GM21619 (cell line): ENCODE data around the gene CMBL.
A peak's percentile ranks its signal among the peaks of the same experiment; 100 is the strongest.
"Not testable (repeated sequence)": the region's sequence is repeated elsewhere in the genome, so short reads cannot be mapped to it uniquely, and the experiment has no call there.

ENCODE experiments used
- ATAC-seq: cut with Tn5 transposase; IDR thresholded peaks from one replicate; pipeline ENCODE4 v1.9.1; 2021; ENCODE audit not compliant: unreplicated experiment

The CMBL gene

DNA sequence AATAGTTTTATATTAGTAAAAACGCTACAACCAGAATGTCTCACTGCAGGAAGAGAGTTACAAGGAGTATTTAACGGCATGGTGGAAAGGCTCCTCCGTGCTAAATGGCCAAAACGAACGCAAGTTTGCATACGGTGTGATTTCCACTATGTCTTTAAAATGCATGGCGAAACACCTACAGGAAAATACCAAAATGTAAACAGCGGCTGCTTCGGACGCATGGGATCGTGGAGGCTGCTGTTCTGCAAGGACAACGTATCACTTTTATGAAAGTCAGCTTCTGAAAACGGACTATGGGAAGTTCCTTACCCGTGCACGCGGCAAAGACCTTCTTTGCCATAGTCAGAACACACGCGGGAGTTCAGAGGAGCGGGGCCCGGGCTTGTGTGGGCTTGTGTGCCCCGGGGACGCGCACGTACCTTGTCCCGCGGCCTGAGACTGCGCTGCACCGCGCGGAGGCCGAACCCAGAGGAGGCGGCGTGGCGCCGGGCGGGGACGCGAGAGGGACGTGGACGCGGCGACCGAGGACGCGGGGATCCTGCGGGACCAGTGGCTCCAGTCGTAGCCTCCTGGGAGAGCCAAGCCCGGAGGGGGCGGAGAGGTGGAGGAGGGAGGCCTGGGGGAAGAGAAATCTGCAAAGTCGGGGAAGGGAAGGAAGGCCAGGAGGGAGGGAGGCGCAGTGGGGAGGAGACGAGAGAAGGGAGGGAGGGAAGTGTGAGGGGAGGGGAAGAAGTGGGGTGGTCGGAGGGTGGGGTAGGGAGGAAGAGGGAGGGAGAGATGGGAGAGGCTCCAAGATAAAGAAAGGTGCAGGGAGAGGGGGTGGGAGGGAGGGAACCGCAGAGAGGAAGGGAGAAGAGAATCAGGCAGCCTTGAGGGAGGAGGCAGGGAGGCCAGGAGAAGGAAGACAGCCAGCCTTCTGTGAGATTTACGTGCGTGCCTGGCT is at the start of gene CMBL:
CMBL (minus strand) TSS at position 697 of the 943 bp plus-strand sequence. CDS start 17,140 bp downstream, outside the sequence.
- peak; percentile 82 for ATAC-seq

DNA sequence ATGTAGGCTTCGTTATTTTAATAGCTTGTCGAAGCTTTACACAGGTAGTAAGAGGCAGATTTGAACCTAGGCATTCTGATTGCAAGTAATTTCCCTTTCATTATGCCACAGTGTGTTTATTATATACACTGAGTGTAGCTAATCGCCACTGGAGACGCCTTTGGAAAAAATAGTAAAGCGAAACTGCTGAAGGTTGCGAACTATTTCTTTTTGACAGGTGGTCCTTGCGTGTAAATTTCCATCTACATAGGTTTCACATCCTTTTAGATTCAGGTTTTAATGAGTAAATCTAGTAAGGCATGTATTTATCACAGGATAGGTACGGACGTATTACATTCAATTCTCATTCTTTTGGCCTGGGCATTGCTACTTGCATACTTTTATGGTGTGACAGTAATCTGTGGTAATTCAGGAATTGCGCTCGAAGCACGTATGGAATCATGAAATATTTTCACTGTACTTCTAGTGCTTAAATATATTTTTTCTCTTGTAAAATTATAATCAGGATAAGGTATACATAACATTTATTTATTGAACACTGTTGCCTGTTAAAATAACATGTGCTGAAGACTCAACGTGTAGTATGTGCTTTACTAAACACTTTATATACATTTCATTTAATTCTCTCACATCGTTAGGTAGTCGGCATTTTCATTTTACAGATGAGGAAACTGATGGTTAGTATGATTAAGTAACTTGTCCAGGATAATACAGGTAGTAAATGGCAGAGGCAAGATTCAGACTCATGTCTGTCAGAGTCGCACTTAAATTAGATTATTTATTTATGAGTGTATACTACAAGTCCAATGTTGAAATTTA is 47.6 kb upstream of the CMBL start:
- ATAC-seq = no peak

- peak; percentile 27 for ATAC-seq
Observed at GRCh38 chr5:10354048-10354872, 46.6 kb upstream of the CMBL start.

DNA sequence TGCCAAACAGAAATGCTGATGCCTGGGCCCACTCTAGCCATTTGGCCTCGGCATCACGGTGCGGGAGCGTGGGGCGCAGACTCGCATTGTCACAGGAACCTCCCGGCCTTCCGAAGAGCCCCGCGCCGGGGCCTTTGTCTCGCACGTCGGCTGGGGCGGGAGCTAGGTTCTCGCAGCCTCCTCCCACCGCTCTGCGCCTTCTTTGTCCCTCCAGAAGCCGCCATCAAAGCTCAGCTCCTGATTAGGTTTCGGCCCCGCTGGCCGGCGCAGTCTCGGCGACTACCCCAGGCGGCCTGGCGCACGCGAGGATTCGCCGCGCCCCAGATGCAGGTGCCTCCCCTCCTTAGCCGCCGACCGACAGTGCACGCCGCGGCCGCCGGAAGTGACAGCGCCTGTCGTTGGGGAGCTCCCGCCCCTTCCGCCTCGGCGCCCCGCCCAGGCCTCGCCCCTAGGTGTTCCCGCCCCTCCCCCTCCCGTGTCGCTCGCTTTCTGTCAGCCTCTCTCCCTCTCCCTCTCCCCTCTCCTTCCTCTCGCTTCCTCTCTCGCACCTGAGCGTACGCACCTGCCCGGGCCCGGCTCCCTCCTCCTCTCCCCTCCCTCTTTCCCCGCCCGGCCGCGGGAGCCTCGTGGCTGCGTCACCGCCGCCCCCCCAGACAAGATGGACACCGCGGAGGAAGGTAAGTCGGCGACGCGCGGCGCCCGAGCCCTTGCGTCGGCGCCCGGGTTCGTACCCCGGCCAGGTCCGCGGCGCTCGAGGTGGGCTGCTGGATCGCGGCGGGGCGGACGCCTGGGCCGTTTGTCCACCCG is 45.7 kb upstream of the CMBL start, which contains the start of gene MARCHF6:
MARCHF6 (plus strand) TSS at position 455 of the 807 bp plus-strand sequence; CDS start at position 659, 204 bp downstream.
- ATAC-seq = peak; percentile 83

DNA sequence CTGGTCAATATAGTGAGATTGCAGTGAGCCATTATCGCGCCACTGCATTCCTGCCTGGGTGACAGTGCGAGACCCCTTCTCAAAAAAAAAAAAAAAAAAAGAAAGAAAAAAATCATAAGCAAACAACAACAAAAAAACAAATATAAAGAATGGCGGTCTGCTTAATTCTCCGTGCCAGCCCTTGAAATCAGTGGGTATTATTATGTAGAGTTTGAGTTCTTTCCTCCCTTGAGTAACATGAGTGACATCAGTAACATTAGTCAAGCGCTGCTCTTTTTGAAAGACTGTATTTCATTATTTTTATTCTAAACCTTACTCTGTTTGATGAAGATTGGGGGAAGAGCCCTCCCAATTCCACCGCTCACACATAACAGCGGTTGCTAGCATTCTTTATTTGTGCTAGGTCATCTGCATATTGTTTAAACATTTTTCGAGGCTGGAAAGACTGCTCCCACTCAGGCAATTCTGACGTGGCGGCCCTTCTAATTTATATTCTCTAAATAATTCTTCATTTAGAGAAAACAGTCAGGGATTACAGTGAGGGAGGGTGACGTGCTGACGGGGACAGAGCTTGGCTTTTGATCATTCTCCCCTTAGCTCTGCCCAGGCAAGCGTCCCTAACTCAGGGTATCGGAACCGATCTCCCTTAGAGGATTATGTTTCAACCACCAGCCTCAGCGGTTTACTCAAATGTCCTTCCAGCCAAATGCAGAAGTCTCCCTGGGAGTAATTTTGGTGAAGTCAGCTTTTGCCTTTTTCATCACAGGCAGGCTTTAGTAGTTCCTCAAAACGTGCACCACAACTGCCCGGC is 44.9 kb upstream of the CMBL start:
- ATAC-seq = peak; percentile 7

DNA sequence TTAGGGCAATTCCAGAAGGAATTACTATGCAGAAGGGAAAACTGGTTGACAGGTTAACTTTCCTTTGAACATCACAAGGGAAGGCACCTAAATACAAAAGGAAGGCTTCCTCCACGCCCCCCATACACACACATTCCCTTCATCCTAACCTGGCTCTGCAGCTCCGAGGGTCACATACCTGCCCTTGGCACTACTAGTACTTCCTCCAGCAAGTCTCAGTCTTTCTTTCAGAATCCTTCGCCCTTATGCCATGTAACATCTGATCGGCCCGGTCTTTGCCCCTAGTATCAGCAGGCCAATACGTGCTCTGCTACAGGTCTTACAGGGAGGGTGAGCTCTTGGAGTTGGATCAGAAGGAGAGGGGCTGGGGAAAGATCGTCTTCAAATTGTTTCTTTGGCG is 44.2 kb upstream of the CMBL start:
- ATAC-seq = no peak

DNA sequence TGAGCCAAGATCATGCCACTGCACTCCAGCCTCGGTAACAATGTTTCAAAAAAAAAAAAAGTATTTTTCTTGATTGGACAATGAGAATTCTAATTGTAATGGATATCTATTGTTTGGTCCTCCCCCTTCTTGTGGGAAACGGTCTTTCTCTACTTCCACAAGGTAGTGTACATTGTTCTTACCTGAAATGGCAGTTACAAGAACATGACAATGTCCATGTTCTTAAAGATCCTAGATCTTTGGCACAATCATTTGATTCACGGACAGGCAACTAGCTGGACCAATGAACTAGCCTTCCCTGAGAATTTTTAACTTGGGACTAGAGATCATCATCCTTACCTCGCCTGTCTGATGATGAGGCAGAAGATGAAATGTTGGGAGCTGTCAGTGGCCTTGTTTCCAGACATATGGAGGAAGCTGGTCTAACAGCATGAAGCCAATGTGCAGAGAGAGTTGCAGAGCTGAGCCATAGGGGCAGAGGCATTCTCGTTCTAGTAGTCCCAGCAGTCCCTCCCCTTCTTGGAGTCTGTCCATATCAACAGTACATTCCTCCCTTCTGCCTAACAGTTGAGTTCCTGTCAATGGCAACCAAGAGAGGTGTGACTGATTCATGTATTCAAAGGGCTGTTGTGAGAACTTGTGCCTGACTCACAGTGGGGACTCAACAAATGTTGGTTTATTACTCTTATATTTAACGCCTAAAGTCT is 43.6 kb upstream of the CMBL start:
- ATAC-seq = no peak

DNA sequence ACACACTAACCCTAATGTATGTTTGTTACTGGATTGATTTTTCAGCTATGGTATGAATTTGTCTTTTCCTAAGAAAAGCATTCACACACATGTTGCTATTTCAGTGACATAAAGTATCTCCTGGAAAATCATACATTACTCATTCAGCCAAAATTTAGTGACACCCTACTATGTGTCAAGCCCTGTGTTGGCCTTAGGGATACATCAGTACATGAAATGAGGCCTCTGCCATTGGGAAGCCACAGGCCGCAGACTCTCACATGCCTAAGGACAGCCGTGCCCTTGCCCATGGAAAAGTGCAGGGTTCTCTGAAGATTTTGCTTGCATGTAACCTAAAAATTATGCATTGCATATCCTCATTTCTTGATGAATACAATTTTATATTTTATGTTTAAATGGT is 40.6 kb upstream of the CMBL start:
- ATAC-seq = no peak

DNA sequence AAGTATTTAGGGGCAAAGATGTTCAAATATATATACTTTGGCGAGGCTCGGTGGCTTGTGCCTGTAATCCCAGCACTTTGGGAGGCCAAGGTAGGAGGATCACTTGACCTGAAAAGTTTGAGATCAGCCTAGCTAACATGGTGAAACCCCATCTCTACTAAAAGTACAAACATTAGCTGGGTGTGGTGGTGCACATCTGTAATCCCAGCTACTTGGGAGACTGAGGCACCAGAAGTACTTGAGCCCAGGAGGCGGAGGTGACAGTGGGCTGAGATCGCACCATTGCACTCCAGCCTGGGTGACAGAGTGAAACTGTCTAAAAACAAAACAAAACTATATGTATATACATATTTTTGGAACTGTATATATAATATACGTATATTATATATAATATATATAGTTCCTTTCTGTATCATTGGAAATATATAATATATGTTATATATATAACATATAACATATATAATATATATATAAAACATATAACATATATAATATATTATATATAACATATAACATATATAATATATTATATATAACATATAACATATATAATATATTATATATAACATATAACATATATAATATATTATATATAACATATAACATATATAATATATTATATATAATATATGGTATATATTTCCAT is 36.9 kb upstream of the CMBL start:
- ATAC-seq = not testable (repeated sequence)

GRCh38 chr5:10343486-10343885 is 35.8 kb upstream of the CMBL start:
- no peak for ATAC-seq

- ATAC-seq = no peak
Observed at GRCh38 chr5:10339958-10340357, 32.3 kb upstream of the CMBL start.

- no peak for ATAC-seq
Observed at GRCh38 chr5:10339058-10339811, 31.5 kb upstream of the CMBL start.

DNA sequence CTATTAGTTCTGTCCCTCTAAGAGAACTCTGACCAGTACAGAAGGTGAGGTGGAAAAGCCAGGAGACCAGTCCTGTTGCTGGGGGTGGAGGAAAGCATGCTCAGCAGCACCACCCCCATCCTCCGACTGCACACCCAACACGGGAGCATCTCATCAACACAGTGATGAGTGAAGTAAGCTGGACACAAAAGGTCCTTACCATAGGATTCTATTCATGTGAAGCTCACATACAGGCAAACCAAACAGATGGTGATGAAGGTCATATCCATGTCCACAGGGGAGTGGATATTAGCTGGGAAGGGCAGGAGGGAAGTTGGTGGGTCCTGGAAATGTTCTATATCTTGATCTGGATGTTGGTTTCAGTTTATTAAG is 31.0 kb upstream of the CMBL start:
- ATAC-seq = no peak

DNA sequence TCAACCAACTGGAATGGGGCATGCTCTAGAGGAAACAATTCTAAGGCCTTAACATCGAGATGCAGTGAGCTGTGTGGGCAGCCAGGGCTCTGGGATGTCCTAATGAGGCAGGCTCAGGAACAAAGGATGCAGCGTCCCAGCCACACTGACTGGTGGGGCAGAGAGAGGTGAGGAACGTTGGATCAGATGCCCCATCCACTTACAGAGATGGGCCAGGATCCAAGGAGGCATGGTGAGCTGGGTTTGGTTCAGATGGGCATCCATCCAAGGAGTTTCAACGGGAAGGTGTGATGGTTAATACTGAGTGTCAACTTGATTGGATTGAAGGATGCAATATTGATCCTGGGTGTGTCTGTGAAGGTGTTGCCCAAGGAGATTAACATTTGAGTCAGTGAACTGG is 30.3 kb upstream of the CMBL start:
- no peak for ATAC-seq

- no peak for ATAC-seq
Observed at GRCh38 chr5:10337107-10337506, 29.4 kb upstream of the CMBL start.

GRCh38 chr5:10335711-10336470 is 28.2 kb upstream of the CMBL start:
- ATAC-seq = no peak

DNA sequence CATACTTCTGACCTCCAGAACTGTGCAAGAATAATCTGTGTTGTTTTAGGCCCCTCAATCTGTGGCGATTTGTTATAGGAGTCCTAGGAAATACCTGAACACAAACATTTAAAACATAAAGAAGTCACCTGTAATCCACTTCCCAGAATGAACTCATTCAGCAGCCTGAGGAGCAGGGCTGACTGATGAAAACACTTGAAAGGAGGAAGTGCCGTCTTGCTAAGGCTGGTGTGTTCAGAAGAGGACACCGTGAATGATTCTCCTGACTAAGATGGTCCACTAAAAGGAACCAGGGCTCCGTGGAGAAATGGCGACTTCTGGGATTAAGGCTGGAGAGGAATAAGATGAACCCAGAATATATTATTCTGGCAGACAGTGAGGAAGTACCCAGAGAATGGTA is 27.1 kb upstream of the CMBL start:
- ATAC-seq = no peak
